GM12891 (cell line): ENCODE measurements around the gene NLRP1.

ENCODE experiments used
- PAX5 ChIP-seq: IDR thresholded peaks from 2 replicates; pipeline ENCODE4 v1.6.1; 2011; ENCODE audit warnings: low read length, moderate library complexity, mild to moderate bottlenecking; ENCODE audit not compliant: insufficient read depth, severe bottlenecking
- POLR2A ChIP-seq: IDR thresholded peaks from 2 replicates; pipeline ENCODE4 v1.6.1; 2011; ENCODE audit warnings: low read depth, low read length, control low read depth
- POLR2AphosphoS5 ChIP-seq: IDR thresholded peaks from 2 replicates; pipeline ENCODE4 v1.6.1; 2011; ENCODE audit warnings: low read depth, low read length, control low read depth
- POU2F2 ChIP-seq: IDR thresholded peaks from 2 replicates; pipeline ENCODE4 v1.6.1; 2011; ENCODE audit warnings: low read depth, mild to moderate bottlenecking, control low read depth, low read length, moderate library complexity
- TAF1 ChIP-seq: IDR thresholded peaks from 2 replicates; pipeline ENCODE4 v1.6.1; 2011; ENCODE audit warnings: low read depth, low read length, control low read depth

- TF ChIP-seq POLR2AphosphoS5, result no peak
- no peak for TF ChIP-seq TAF1
- no peak for TF ChIP-seq POLR2A
- no peak for TF ChIP-seq PAX5
- TF ChIP-seq POU2F2, result no peak
These were observed 47.8 kb upstream of the NLRP1 start for GRCh38 chr17:5631958-5632590.
